DOHH2 (cell line): ENCODE results near the gene NBPF11.
"Not testable (repeated sequence)": the region's sequence is repeated elsewhere in the genome, so short reads cannot be mapped to it uniquely, and the experiment has no call there.

ENCODE experiments used
- EZH2phosphoT487 ChIP-seq: fragments of 200-600 bp; sonication (generic); IDR thresholded peaks from 2 replicates; pipeline ENCODE4 v1.6.1; 2017; ENCODE audit warnings: borderline replicate concordance, mild to moderate bottlenecking, antibody characterized with exemption, low read length, moderate library complexity, mixed read lengths
- TF ChIP-seq, protein P1 (sequence below): fragments of 200-600 bp; sonication (generic); IDR thresholded peaks from one replicate; pipeline ENCODE4 v1.5.1; 2014; ENCODE audit warnings: antibody characterized with exemption, mild to moderate bottlenecking, low read depth, low read length; ENCODE audit not compliant: poor library complexity, severe bottlenecking

DNA sequence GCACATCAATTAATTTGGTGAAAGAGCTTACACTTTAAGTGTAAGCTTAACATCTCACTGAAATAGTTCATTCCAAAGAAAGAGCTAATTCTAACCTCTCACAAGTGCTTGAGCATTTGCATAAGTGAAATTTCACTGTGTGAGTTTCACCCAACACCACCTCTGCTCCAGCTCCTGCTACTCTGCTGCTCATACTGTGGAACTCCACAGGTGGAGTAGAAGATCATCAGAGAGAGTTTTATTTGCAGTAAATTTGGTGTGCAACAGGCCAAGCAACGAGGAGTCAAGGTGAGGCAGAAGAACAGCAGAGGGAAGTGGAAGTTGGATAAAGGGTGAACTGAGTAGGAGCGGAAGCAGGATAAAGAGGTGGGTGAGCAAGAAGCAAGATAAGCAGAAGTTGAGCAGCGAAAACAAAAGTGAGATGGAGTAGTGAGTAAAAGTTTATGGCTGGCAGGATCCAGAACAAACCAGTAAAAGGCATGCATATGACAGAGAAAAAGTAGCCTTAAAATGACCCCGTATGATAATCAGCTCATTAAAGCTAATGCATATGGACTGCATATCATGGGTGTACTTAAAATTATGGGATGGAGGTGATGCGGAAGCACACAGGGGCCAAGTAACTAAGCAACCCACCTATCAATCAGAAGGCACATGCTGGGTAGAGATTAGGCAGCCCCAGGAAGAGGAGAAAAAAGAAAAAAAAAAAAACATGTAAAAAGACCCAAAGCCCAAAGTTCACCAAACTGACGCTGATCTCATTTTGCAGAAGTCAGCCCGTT lies 3.6 kb upstream of the NBPF11 start:
- TF ChIP-seq, protein P1, sequence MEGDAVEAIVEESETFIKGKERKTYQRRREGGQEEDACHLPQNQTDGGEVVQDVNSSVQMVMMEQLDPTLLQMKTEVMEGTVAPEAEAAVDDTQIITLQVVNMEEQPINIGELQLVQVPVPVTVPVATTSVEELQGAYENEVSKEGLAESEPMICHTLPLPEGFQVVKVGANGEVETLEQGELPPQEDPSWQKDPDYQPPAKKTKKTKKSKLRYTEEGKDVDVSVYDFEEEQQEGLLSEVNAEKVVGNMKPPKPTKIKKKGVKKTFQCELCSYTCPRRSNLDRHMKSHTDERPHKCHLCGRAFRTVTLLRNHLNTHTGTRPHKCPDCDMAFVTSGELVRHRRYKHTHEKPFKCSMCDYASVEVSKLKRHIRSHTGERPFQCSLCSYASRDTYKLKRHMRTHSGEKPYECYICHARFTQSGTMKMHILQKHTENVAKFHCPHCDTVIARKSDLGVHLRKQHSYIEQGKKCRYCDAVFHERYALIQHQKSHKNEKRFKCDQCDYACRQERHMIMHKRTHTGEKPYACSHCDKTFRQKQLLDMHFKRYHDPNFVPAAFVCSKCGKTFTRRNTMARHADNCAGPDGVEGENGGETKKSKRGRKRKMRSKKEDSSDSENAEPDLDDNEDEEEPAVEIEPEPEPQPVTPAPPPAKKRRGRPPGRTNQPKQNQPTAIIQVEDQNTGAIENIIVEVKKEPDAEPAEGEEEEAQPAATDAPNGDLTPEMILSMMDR, result not testable (repeated sequence)
- not testable (repeated sequence) for TF ChIP-seq EZH2phosphoT487
